ENCODE data around the gene PARD3. TPM values are rescaled to one million over a fixed set of nuclear protein-coding genes. Genes with fewer than 3 reads are reported as not detected.

Gene PARD3
- total and polyA plus RNA-seq, 10 of the 15 experiments (the other 5 are each of a cell fraction or from before 2014, with no cell fraction given): 2.6 to 43.1 (median 13.9) TPM

GRCh38 chr10:34613491-34613890 is 201.6 kb downstream of the PARD3 start:
- BruUV-seq (replicated peaks): no TSS peak
- Histone ChIP-seq H3K9ac (ENCODE audit: control insufficient read depth, insufficient read depth, low read length) (no peak overlapping the region), H3K9me3 (replicated peaks; ENCODE audit: control insufficient read depth, insufficient read depth, low read length) (no peaks in the 10 kb centered on the region; the same call in 2 of the 3 replicates), H3K4me1 (ENCODE audit: control insufficient read depth, insufficient read depth, low read length) (no peaks in the 10 kb centered on the region), H3K79me2 (ENCODE audit: control insufficient read depth, insufficient read depth, low read length) (no peaks in the 10 kb centered on the region), H3K4me3 (no peak overlapping the region), H4K20me1 (ENCODE audit: control insufficient read depth, insufficient read depth) (no peaks in the 10 kb centered on the region), H3K27me3 (replicated peaks in 1 of 2; ENCODE audit: control insufficient read depth in 2 of 2, insufficient read depth in 2 of 2, low read length in 1 of 2) (no peaks in the 10 kb centered on the region), H3K27ac (ENCODE audit: control insufficient read depth, insufficient read depth) (no peak overlapping the region), H2AFZ (ENCODE audit: control insufficient read depth, low read depth, low read length) (no peak overlapping the region), H3K4me2 (ENCODE audit: control insufficient read depth, insufficient read depth) (no peak overlapping the region), H3K36me3 (ENCODE audit: control insufficient read depth in 2 of 2, insufficient read depth in 2 of 2, low read length in 1 of 2) (no peaks in the 10 kb centered on the region)
- intact Hi-C loops (cut with micrococcal nuclease; ENCODE audit: unreplicated experiment): no loop called here
- no peak for ATAC-seq
- SMC1A ChIA-PET (ENCODE audit: uncharacterized antibody, unreplicated experiment): interaction anchor here (0.7 to 3.7 kb wide), 25 partner anchors 9 to 1420 kb away, joined by 3 to 16 read pairs (median 4); no protein-coding TSS in a partner anchor
- RAD21 ChIA-PET (ENCODE audit: unreplicated experiment): interaction anchor here (0.6 to 4.2 kb wide), 8 partner anchors 10 to 488 kb away, joined by 3 to 22 read pairs (median 4); no protein-coding TSS in a partner anchor
- WGBS (ENCODE audit: insufficient coverage, insufficient replicate concordance, low lambda C conversion rate, missing lambda C conversion rate): 31% methylated on average over 3 of the region's 3 CpGs
- TF ChIP-seq SUZ12 (IDR thresholded peaks at IDR 0.05; ENCODE audit: unreplicated experiment) (no peak), BHLHE40 (IDR thresholded peaks at IDR 0.05; ENCODE audit: borderline replicate concordance in 1 of 2, low read depth in 2 of 2, low read length in 1 of 2) (no peak)
- TF ChIP-seq, protein P1, sequence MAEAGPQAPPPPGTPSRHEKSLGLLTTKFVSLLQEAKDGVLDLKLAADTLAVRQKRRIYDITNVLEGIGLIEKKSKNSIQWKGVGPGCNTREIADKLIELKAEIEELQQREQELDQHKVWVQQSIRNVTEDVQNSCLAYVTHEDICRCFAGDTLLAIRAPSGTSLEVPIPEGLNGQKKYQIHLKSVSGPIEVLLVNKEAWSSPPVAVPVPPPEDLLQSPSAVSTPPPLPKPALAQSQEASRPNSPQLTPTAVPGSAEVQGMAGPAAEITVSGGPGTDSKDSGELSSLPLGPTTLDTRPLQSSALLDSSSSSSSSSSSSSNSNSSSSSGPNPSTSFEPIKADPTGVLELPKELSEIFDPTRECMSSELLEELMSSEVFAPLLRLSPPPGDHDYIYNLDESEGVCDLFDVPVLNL (IDR thresholded peaks at IDR 0.05; ENCODE audit: low read depth, low read length): no peak
- no peak for FAIRE-seq
- CTCF ChIA-PET: interaction anchor here (0.6 to 4.2 kb wide), 8 partner anchors 9 to 111 kb away, joined by 3 to 32 read pairs (median 5); no protein-coding TSS in a partner anchor
- POLR2A ChIA-PET: interaction anchor here (0.5 to 2.0 kb wide), 4 partner anchors 9 to 91 kb away, joined by 3 to 9 read pairs (median 4); no protein-coding TSS in a partner anchor
- in situ Hi-C loops (cut with MboI): no loop called here
- DNase-seq (ENCODE audit: low read depth, low spot score): no peak

DNA sequence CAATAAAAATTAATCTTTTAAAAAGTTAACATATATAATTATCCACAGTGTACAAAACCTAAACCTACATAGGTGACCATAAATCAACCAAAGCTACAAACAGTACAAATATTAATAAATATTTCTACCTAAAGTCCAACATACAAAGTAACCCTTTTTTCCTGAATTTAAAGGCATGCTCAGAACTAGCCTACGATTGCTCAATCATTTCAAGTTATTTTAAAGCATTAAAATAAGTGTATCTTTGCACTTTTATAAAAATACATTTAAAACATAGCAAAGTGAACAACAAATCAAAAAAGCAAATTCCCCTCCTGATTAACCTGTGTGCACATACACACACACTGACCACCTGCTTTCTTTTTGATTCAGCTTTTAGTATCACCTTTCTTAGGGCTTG is 202.2 kb downstream of the PARD3 start:
- no peaks in the 10 kb centered on the region; the same call in 2 of the 3 replicates for H3K9me3 ChIP-seq (replicated peaks; ENCODE audit: control insufficient read depth, insufficient read depth, low read length)
- ChIA-PET POLR2A (interaction anchor here (0.8 to 2.0 kb wide), 5 partner anchors 10 to 90 kb away, joined by 3 to 9 read pairs (median 3); no protein-coding TSS in a partner anchor), CTCF (interaction anchor here (0.6 to 4.2 kb wide), 11 partner anchors 9 to 111 kb away, joined by 3 to 32 read pairs (median 4); no protein-coding TSS in a partner anchor), RAD21 (ENCODE audit: unreplicated experiment) (interaction anchor here (0.6 to 4.2 kb wide), 14 partner anchors 8 to 487 kb away, joined by 3 to 22 read pairs (median 3); no protein-coding TSS in a partner anchor), SMC1A (ENCODE audit: uncharacterized antibody, unreplicated experiment) (interaction anchor here (0.7 to 4.1 kb wide), 26 partner anchors 9 to 472 kb away, joined by 3 to 17 read pairs (median 4); no protein-coding TSS in a partner anchor)
- no peaks in the 10 kb centered on the region for H3K27me3 ChIP-seq (replicated peaks in 1 of 2; ENCODE audit: control insufficient read depth in 2 of 2, insufficient read depth in 2 of 2, low read length in 1 of 2)
- FAIRE-seq (no peak), DNase-seq (ENCODE audit: low read depth, low spot score) (no peak), ATAC-seq (no peak)
- intact Hi-C loops (cut with micrococcal nuclease; ENCODE audit: unreplicated experiment): no loop called here
- in situ Hi-C loops (cut with MboI): no loop called here
- no peak overlapping the region for H3K4me2 ChIP-seq (ENCODE audit: control insufficient read depth, insufficient read depth)
- H3K9ac ChIP-seq (ENCODE audit: control insufficient read depth, insufficient read depth, low read length): no peak overlapping the region
- H3K79me2 ChIP-seq (ENCODE audit: control insufficient read depth, insufficient read depth, low read length): no peaks in the 10 kb centered on the region
- H4K20me1 ChIP-seq (ENCODE audit: control insufficient read depth, insufficient read depth): no peaks in the 10 kb centered on the region
- no peak overlapping the region for H2AFZ ChIP-seq (ENCODE audit: control insufficient read depth, low read depth, low read length)
- H3K36me3 ChIP-seq (ENCODE audit: control insufficient read depth in 2 of 2, insufficient read depth in 2 of 2, low read length in 1 of 2): no peaks in the 10 kb centered on the region
- H3K4me1 ChIP-seq (ENCODE audit: control insufficient read depth, insufficient read depth, low read length): no peaks in the 10 kb centered on the region
- H3K4me3 ChIP-seq: no peak overlapping the region
- BruUV-seq (replicated peaks): no TSS peak
- no peak overlapping the region for H3K27ac ChIP-seq (ENCODE audit: control insufficient read depth, insufficient read depth)
- 33% methylated on average over 1 of the region's 1 CpG for WGBS (ENCODE audit: insufficient coverage, insufficient replicate concordance, low lambda C conversion rate, missing lambda C conversion rate)
- TF ChIP-seq BACH1 (IDR thresholded peaks at IDR 0.05; ENCODE audit: borderline replicate concordance): no peak
- no peak for TF ChIP-seq JUNB (IDR thresholded peaks at IDR 0.05)
- TF ChIP-seq, protein P2, sequence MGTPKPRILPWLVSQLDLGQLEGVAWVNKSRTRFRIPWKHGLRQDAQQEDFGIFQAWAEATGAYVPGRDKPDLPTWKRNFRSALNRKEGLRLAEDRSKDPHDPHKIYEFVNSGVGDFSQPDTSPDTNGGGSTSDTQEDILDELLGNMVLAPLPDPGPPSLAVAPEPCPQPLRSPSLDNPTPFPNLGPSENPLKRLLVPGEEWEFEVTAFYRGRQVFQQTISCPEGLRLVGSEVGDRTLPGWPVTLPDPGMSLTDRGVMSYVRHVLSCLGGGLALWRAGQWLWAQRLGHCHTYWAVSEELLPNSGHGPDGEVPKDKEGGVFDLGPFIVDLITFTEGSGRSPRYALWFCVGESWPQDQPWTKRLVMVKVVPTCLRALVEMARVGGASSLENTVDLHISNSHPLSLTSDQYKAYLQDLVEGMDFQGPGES (IDR thresholded peaks at IDR 0.05): no peak
- TF ChIP-seq JUND (IDR thresholded peaks at IDR 0.05; ENCODE audit: low read depth, low read length): no peak
- TF ChIP-seq ZNF207 (IDR thresholded peaks at IDR 0.05; ENCODE audit: borderline replicate concordance): no peak
- TF ChIP-seq CEBPB (IDR thresholded peaks at IDR 0.05; ENCODE audit: borderline replicate concordance in 1 of 2, low read depth in 2 of 2, low read length in 2 of 2): no peak
- TF ChIP-seq, protein P3, sequence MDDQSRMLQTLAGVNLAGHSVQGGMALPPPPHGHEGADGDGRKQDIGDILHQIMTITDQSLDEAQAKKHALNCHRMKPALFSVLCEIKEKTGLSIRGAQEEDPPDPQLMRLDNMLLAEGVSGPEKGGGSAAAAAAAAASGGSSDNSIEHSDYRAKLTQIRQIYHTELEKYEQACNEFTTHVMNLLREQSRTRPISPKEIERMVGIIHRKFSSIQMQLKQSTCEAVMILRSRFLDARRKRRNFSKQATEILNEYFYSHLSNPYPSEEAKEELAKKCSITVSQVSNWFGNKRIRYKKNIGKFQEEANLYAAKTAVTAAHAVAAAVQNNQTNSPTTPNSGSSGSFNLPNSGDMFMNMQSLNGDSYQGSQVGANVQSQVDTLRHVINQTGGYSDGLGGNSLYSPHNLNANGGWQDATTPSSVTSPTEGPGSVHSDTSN (IDR thresholded peaks at IDR 0.05; ENCODE audit: insufficient replicate concordance, low read depth, low read length): no peak
- no peak for TF ChIP-seq CBFB (IDR thresholded peaks at IDR 0.05; ENCODE audit: low read depth)
- TF ChIP-seq YBX1 (IDR thresholded peaks at IDR 0.05): no peak
- no peak for TF ChIP-seq RBBP5 (conservative IDR thresholded peaks at IDR 0.05)
- TF ChIP-seq IRF4 (IDR thresholded peaks at IDR 0.05; ENCODE audit: low read depth, low read length): no peak
- TF ChIP-seq POLR2AphosphoS5 (IDR thresholded peaks at IDR 0.05; ENCODE audit: low read length): no peak

Data from GM12878 (cell line).